ENCODE measurements around the gene INPP4A. TPM values are rescaled to one million over a fixed set of nuclear protein-coding genes. Genes with fewer than 3 reads are reported as not detected.

Gene INPP4A
- polyA plus RNA-seq, 1 donor (not counting 4 experiments of a cell fraction or from before 2014, with no cell fraction given): 10.7 TPM

DNA sequence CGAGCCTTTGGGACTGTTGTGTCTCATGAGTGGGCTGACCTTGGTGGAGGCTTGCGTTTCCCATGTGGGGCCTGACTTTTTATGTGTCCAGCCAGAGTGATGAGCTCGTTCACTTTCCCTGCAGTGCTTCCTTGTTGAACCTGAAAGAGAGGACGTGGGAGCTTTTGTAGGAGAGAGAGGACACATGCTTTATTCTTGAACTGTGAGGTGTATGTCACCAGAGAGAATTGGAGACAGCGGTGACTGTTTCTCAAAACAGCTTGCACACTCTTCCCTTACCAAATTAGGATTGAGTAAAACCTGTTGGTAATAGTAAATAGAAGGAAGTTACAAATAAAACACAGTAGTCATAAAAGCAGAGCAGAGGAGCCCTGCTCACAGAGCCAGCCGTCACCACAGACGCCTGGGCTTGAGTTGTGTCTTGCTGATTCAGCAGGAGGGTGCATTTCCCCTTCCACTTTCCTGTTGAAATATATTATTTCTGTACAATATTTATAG, 60.7 kb downstream of the INPP4A start:
- H3K36me3 ChIP-seq (ENCODE audit: control insufficient read depth in 2 of 2, extremely low read depth in 1 of 2, insufficient read depth in 2 of 2, low read length in 2 of 2): no peaks in the 10 kb centered on the region
- DNase-seq (ENCODE audit: low read depth, low spot score) (no peak), FAIRE-seq (no peak)
- peaks cover 4% of the 10 kb centered on the region for H3K4me1 ChIP-seq (ENCODE audit: control insufficient read depth, extremely low read depth, insufficient read depth, low read length)
- H3K9me1 ChIP-seq (ENCODE audit: control insufficient read depth, extremely low read depth, insufficient read depth, low read length): no peaks in the 10 kb centered on the region
- H3K79me2 ChIP-seq (ENCODE audit: control insufficient read depth, insufficient read depth, low read length): no peaks in the 10 kb centered on the region
- H3K4me3 ChIP-seq (ENCODE audit: control insufficient read depth in 2 of 3, extremely low read depth in 1 of 3, insufficient read depth in 2 of 3, low read depth in 1 of 3, low read length in 3 of 3): no peak overlapping the region
- TF ChIP-seq EZH2 (IDR thresholded peaks at IDR 0.05; ENCODE audit: low read length): no peak
- TF ChIP-seq, protein P1, sequence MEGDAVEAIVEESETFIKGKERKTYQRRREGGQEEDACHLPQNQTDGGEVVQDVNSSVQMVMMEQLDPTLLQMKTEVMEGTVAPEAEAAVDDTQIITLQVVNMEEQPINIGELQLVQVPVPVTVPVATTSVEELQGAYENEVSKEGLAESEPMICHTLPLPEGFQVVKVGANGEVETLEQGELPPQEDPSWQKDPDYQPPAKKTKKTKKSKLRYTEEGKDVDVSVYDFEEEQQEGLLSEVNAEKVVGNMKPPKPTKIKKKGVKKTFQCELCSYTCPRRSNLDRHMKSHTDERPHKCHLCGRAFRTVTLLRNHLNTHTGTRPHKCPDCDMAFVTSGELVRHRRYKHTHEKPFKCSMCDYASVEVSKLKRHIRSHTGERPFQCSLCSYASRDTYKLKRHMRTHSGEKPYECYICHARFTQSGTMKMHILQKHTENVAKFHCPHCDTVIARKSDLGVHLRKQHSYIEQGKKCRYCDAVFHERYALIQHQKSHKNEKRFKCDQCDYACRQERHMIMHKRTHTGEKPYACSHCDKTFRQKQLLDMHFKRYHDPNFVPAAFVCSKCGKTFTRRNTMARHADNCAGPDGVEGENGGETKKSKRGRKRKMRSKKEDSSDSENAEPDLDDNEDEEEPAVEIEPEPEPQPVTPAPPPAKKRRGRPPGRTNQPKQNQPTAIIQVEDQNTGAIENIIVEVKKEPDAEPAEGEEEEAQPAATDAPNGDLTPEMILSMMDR (optimal IDR thresholded peaks at IDR 0.05 in 1 of 3, IDR thresholded peaks at IDR 0.05 in 1 of 3, conservative IDR thresholded peaks at IDR 0.05 in 1 of 3; ENCODE audit: extremely low read depth in 1 of 3, insufficient read depth in 2 of 3, low read length in 3 of 3): no peak
- H3K4me2 ChIP-seq (ENCODE audit: control insufficient read depth, extremely low read depth, insufficient read depth, low read depth, low read length): no peak overlapping the region
- H3K27me3 ChIP-seq (ENCODE audit: control insufficient read depth, extremely low read depth, insufficient read depth, low read length): no peaks in the 10 kb centered on the region
- dilution Hi-C loops (cut with MboI; ENCODE audit: extremely low pct_ligation_motif_present, low sequenced_read_pairs): no loop called here
- no peak overlapping the region for H3K9ac ChIP-seq (ENCODE audit: control insufficient read depth, extremely low read depth, insufficient read depth, low read length)
- no peak overlapping the region for H2AFZ ChIP-seq (ENCODE audit: control insufficient read depth, low read length)
- no peaks in the 10 kb centered on the region for H4K20me1 ChIP-seq (ENCODE audit: control insufficient read depth, extremely low read depth, insufficient read depth, low read length)
- no peaks in the 10 kb centered on the region for H3K9me3 ChIP-seq (ENCODE audit: control insufficient read depth, low read depth, low read length)
- no peak overlapping the region for H3K27ac ChIP-seq (ENCODE audit: control insufficient read depth, insufficient read depth, low read length)

DNA sequence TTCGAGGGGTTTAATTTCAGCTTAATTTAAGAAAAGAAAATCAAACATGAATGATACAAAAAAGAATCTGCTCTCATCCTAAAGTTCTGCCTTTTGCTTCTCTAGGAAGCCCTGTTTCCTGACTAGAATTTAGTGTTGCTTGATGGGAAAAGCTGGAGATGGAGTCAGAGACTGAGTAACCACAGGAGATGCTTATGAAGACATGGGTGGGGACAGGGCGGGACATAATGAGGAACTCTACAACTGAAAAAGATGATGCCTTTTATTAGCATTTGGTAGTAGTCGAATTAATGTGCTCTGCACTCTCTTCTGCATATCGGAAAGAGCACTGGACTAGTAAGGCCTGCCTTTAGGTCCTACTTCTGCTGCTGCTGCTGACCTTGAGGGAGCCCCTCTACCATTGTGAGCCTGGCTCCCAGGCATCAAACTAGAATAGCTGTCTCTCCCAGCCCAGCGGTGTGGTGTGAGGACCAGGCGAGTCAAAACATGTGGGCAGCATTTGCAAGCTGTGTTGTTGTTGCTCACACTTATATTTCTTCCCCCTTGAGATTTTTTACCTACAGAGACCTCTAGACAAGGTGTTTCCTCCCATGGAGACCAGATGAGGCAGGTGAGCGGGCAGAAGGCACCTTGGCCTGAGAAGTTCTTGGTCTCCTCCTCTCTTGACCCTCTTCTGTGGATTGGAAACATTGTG, 61.5 kb downstream of the INPP4A start:
- Histone ChIP-seq H3K9ac (ENCODE audit: control insufficient read depth, extremely low read depth, insufficient read depth, low read length) (no peak overlapping the region), H3K4me2 (ENCODE audit: control insufficient read depth, extremely low read depth, insufficient read depth, low read depth, low read length) (no peak overlapping the region), H4K20me1 (ENCODE audit: control insufficient read depth, extremely low read depth, insufficient read depth, low read length) (no peaks in the 10 kb centered on the region), H3K9me3 (ENCODE audit: control insufficient read depth, low read depth, low read length) (no peaks in the 10 kb centered on the region), H2AFZ (ENCODE audit: control insufficient read depth, low read length) (no peak overlapping the region), H3K36me3 (ENCODE audit: control insufficient read depth in 2 of 2, extremely low read depth in 1 of 2, insufficient read depth in 2 of 2, low read length in 2 of 2) (no peaks in the 10 kb centered on the region), H3K4me3 (ENCODE audit: control insufficient read depth in 2 of 3, extremely low read depth in 1 of 3, insufficient read depth in 2 of 3, low read depth in 1 of 3, low read length in 3 of 3) (no peak overlapping the region), H3K27me3 (ENCODE audit: control insufficient read depth, extremely low read depth, insufficient read depth, low read length) (no peaks in the 10 kb centered on the region), H3K27ac (ENCODE audit: control insufficient read depth, insufficient read depth, low read length) (no peak overlapping the region), H3K9me1 (ENCODE audit: control insufficient read depth, extremely low read depth, insufficient read depth, low read length) (no peaks in the 10 kb centered on the region), H3K79me2 (ENCODE audit: control insufficient read depth, insufficient read depth, low read length) (no peaks in the 10 kb centered on the region), H3K4me1 (ENCODE audit: control insufficient read depth, extremely low read depth, insufficient read depth, low read length) (peaks cover 4% of the 10 kb centered on the region)
- DNase-seq (ENCODE audit: low read depth, low spot score) (no peak), FAIRE-seq (no peak)
- no peak for TF ChIP-seq EZH2 (IDR thresholded peaks at IDR 0.05; ENCODE audit: low read length)
- TF ChIP-seq, protein P1 (optimal IDR thresholded peaks at IDR 0.05 in 1 of 3, IDR thresholded peaks at IDR 0.05 in 1 of 3, conservative IDR thresholded peaks at IDR 0.05 in 1 of 3; ENCODE audit: extremely low read depth in 1 of 3, insufficient read depth in 2 of 3, low read length in 3 of 3): no peak
- dilution Hi-C loops (cut with MboI; ENCODE audit: extremely low pct_ligation_motif_present, low sequenced_read_pairs): no loop called here
